HG02763 (cell line): ENCODE measurements around the gene CNTFR.

Source experiments
- ATAC-seq: cut with Tn5 transposase; IDR thresholded peaks from one replicate; pipeline ENCODE4 v1.9.1; 2021; ENCODE audit warnings: mild to moderate bottlenecking, moderate library complexity; ENCODE audit not compliant: unreplicated experiment

CNTFR gene

DNA sequence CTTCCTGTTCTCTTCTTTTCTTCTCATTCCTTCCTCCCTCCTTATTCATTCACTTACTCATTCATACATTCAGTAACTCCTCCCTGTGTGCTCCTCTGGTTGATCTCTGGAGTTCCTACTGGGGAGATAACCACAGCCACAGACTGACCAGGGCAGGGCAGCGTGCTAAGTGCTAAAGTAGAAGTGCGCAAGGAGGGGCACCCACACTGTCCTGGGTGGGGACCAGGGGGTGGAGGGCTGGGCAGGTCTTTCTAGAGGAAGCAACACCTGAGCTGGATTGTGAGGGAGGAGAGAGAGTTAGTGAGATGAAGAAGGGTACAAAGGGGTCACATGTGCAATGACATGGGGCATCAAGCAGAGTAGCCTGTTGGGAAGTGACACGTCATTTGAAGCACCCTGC lies 80.6 kb downstream of the CNTFR start:
- no peak for ATAC-seq

DNA sequence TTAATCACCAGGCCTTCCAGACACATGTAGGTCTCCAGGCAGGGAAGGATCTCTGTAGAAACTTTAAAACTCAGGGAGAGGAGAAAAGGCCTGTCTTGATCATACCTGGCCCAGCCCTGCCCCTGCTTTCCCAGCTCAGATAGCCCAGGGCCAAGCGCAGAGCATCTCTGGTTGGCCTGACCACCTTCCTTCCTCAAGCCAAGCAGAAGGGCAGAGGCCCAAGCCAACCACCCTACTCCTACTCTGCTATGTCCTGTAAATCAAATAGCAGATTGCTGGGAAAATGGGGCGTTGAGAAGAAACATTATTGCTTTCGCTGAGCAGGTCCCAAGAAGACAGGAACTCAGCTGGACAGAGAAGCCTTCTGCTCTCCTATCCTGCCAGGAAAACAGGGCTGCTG lies 81.1 kb downstream of the CNTFR start:
- ATAC-seq, result no peak

DNA sequence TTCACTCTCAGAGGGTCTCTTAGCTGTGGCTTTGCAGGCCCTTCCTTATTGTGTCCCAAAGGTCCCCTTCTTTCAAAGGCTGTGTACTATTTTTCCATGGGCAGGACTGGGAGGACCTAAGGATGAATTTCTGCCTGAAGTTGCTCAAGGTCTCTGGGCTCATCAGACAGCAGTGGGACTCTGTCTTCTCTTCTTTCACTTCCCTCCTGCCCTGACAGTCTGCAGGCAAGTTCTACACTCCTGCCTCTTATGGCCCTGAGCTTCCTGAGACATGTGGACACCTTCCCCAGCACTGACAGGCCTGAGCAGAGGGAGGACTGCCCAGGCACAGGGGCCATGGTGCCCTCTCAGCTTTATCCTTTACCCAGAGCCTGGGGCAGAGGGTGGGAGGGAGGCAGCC lies 81.6 kb downstream of the CNTFR start:
- no peak for ATAC-seq

- ATAC-seq, result no peak
These were observed 82.0 kb downstream of the CNTFR start for GRCh38 chr9:34507556-34507955.

GRCh38 chr9:34506623-34507022 lies 82.9 kb downstream of the CNTFR start:
- ATAC-seq, result no peak

DNA sequence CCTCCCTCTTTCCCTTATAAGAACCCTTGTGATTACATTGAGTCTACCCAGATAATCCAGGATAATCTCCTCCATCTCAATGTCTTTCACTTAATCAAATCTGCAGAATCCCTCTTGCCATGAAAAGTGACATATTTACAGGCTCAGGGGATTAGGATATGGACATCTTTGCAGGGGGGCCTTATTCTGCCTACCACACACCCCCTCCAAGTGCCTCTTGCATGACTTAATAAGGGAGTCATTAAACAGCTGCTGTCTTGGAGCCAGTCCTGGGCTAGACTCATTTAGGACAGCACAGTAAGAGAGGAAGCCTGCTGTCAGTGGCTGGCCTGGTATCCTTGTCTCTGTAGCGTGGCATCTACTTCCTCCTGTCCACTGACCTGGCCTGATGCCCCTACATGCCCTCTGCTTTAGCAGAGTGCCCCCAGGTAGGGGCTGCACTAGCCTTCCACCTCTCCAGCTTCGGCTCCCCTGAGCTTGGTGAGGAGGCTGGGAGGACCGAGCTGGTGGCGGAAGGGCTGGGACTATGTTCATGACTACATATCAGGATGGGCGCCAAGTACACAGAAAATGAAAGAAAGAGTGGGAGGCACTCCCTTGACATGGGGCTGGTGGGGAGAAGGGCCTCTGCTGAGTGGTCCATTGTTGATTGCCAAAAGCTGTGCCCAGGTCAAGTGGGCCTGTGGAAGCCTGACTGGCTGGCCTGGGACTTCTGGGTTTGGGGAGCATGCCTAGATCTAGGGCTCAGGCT lies 84.0 kb downstream of the CNTFR start:
- no peak for ATAC-seq

GRCh38 chr9:34503406-34503805 lies 86.1 kb downstream of the CNTFR start:
- ATAC-seq, result no peak

DNA sequence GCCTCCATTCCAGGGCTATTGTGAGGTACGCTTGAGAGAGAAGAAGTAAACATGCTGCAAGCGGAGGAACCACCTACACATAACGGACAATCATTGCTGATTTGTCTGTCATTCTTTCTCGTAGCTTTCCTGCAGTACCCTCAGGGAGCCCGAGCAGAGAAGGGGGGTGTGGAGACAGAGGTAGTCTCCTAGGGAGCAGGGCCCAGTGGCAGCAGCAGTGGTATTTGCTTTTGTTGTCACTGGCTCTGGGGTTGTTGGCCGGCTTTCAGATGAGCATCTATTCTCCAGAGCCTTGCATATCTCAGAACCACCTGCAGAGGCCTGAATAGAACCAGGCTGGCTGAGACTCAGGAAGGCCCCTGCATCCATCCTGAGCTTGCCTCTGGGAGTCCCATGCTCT lies 86.6 kb downstream of the CNTFR start:
- no peak for ATAC-seq

- ATAC-seq, result no peak
These were observed 87.1 kb downstream of the CNTFR start for GRCh38 chr9:34502471-34502870.

- ATAC-seq, result no peak
These were observed 87.6 kb downstream of the CNTFR start for GRCh38 chr9:34501889-34502425.
